Measurements from ENCODE around the gene CNTNAP2.

The CNTNAP2 gene

GRCh38 chr7:148380596-148381419 lies 2264.2 kb downstream of the CNTNAP2 start:
- H3K27ac ChIP-seq: no peak overlapping the region
- H4K20me1 ChIP-seq: no peaks in the 10 kb centered on the region
- TF ChIP-seq Cebpa-rat (IDR thresholded peaks at IDR 0.05): no peak
- H3K9me3 ChIP-seq: peaks cover 17% of the 10 kb centered on the region
- H3K36me3 ChIP-seq: no peaks in the 10 kb centered on the region
- no peak overlapping the region for H3K4me3 ChIP-seq
- H3K4me1 ChIP-seq: no peaks in the 10 kb centered on the region
- no peak overlapping the region for H3K9ac ChIP-seq
- H3K4me2 ChIP-seq: no peak overlapping the region
- H3K27me3 ChIP-seq: no peaks in the 10 kb centered on the region

GRCh38 chr7:148382596-148382995 lies 2266.0 kb downstream of the CNTNAP2 start:
- no peak for TF ChIP-seq Cebpa-rat (IDR thresholded peaks at IDR 0.05)
- H3K4me2 ChIP-seq: no peak overlapping the region
- no peaks in the 10 kb centered on the region for H4K20me1 ChIP-seq
- H3K27ac ChIP-seq: no peak overlapping the region
- peaks cover 17% of the 10 kb centered on the region for H3K9me3 ChIP-seq
- H3K27me3 ChIP-seq: no peaks in the 10 kb centered on the region
- H3K4me3 ChIP-seq: no peak overlapping the region
- H3K9ac ChIP-seq: no peak overlapping the region
- H3K36me3 ChIP-seq: no peaks in the 10 kb centered on the region
- H3K4me1 ChIP-seq: no peaks in the 10 kb centered on the region

GRCh38 chr7:148383651-148384050 lies 2267.1 kb downstream of the CNTNAP2 start:
- Histone ChIP-seq H3K36me3 (no peaks in the 10 kb centered on the region), H4K20me1 (no peaks in the 10 kb centered on the region), H3K27ac (no peak overlapping the region), H3K4me2 (no peak overlapping the region), H3K9me3 (peaks cover 17% of the 10 kb centered on the region), H3K4me3 (no peak overlapping the region), H3K9ac (no peak overlapping the region), H3K4me1 (no peaks in the 10 kb centered on the region), H3K27me3 (no peaks in the 10 kb centered on the region)
- TF ChIP-seq Cebpa-rat (IDR thresholded peaks at IDR 0.05): no peak

- no peaks in the 10 kb centered on the region for H3K36me3 ChIP-seq
- H3K9me3 ChIP-seq: peaks cover 28% of the 10 kb centered on the region
- TF ChIP-seq Cebpa-rat (IDR thresholded peaks at IDR 0.05): no peak
- H3K4me3 ChIP-seq: no peak overlapping the region
- H3K4me2 ChIP-seq: no peak overlapping the region
- H3K27me3 ChIP-seq: no peaks in the 10 kb centered on the region
- no peak overlapping the region for H3K27ac ChIP-seq
- H3K4me1 ChIP-seq: no peaks in the 10 kb centered on the region
- H3K9ac ChIP-seq: no peak overlapping the region
- no peaks in the 10 kb centered on the region for H4K20me1 ChIP-seq
Measured at GRCh38 chr7:148385009-148385682, 2268.5 kb downstream of the CNTNAP2 start.

- no peak for TF ChIP-seq Cebpa-rat (IDR thresholded peaks at IDR 0.05)
- H3K4me3 ChIP-seq: no peak overlapping the region
- no peaks in the 10 kb centered on the region for H4K20me1 ChIP-seq
- no peaks in the 10 kb centered on the region for H3K36me3 ChIP-seq
- no peaks in the 10 kb centered on the region for H3K27me3 ChIP-seq
- peaks cover 11% of the 10 kb centered on the region for H3K9me3 ChIP-seq
- no peaks in the 10 kb centered on the region for H3K4me1 ChIP-seq
- no peak overlapping the region for H3K9ac ChIP-seq
- H3K27ac ChIP-seq: no peak overlapping the region
- H3K4me2 ChIP-seq: no peak overlapping the region
Measured at GRCh38 chr7:148390381-148390780, 2273.8 kb downstream of the CNTNAP2 start.

GRCh38 chr7:148391591-148391990 lies 2275.0 kb downstream of the CNTNAP2 start:
- no peaks in the 10 kb centered on the region for H4K20me1 ChIP-seq
- H3K4me2 ChIP-seq: no peak overlapping the region
- H3K9ac ChIP-seq: no peak overlapping the region
- no peaks in the 10 kb centered on the region for H3K4me1 ChIP-seq
- no peak overlapping the region for H3K4me3 ChIP-seq
- TF ChIP-seq Cebpa-rat (IDR thresholded peaks at IDR 0.05): no peak
- peaks cover 11% of the 10 kb centered on the region for H3K9me3 ChIP-seq
- H3K27ac ChIP-seq: no peak overlapping the region
- no peaks in the 10 kb centered on the region for H3K27me3 ChIP-seq
- H3K36me3 ChIP-seq: no peaks in the 10 kb centered on the region

- H3K9me3 ChIP-seq: peaks cover 3% of the 10 kb centered on the region
- H3K9ac ChIP-seq: no peak overlapping the region
- no peaks in the 10 kb centered on the region for H3K4me1 ChIP-seq
- H3K4me3 ChIP-seq: no peak overlapping the region
- no peaks in the 10 kb centered on the region for H4K20me1 ChIP-seq
- H3K27me3 ChIP-seq: no peaks in the 10 kb centered on the region
- no peak for TF ChIP-seq Cebpa-rat (IDR thresholded peaks at IDR 0.05)
- no peaks in the 10 kb centered on the region for H3K36me3 ChIP-seq
- no peak overlapping the region for H3K27ac ChIP-seq
- no peak overlapping the region for H3K4me2 ChIP-seq
Measured at GRCh38 chr7:148394582-148394981, 2278.0 kb downstream of the CNTNAP2 start.

GRCh38 chr7:148395352-148395811 lies 2278.8 kb downstream of the CNTNAP2 start:
- no peak overlapping the region for H3K27ac ChIP-seq
- H3K4me1 ChIP-seq: no peaks in the 10 kb centered on the region
- no peaks in the 10 kb centered on the region for H3K27me3 ChIP-seq
- H3K9me3 ChIP-seq: no peaks in the 10 kb centered on the region
- no peak overlapping the region for H3K4me2 ChIP-seq
- no peak overlapping the region for H3K9ac ChIP-seq
- no peak overlapping the region for H3K4me3 ChIP-seq
- no peaks in the 10 kb centered on the region for H3K36me3 ChIP-seq
- no peaks in the 10 kb centered on the region for H4K20me1 ChIP-seq
- no peak for TF ChIP-seq Cebpa-rat (IDR thresholded peaks at IDR 0.05)

- Histone ChIP-seq H3K4me2 (no peak overlapping the region), H3K36me3 (no peaks in the 10 kb centered on the region), H3K27me3 (no peaks in the 10 kb centered on the region), H3K9ac (no peak overlapping the region), H4K20me1 (no peaks in the 10 kb centered on the region), H3K4me3 (no peak overlapping the region), H3K4me1 (no peaks in the 10 kb centered on the region), H3K9me3 (no peaks in the 10 kb centered on the region), H3K27ac (no peak overlapping the region)
- no peak for TF ChIP-seq Cebpa-rat (IDR thresholded peaks at IDR 0.05)
Measured at GRCh38 chr7:148395990-148396716, 2279.6 kb downstream of the CNTNAP2 start.

GRCh38 chr7:148397056-148397455 lies 2280.5 kb downstream of the CNTNAP2 start:
- H3K4me2 ChIP-seq: no peak overlapping the region
- no peaks in the 10 kb centered on the region for H3K36me3 ChIP-seq
- H3K4me3 ChIP-seq: no peak overlapping the region
- TF ChIP-seq Cebpa-rat (IDR thresholded peaks at IDR 0.05): no peak
- no peaks in the 10 kb centered on the region for H3K4me1 ChIP-seq
- no peaks in the 10 kb centered on the region for H4K20me1 ChIP-seq
- no peak overlapping the region for H3K9ac ChIP-seq
- no peaks in the 10 kb centered on the region for H3K27me3 ChIP-seq
- H3K27ac ChIP-seq: no peak overlapping the region
- no peaks in the 10 kb centered on the region for H3K9me3 ChIP-seq
